Glomerular endothelial cell (primary cell): ENCODE data around the gene UNC45B. TPM values are rescaled to one million over a fixed set of nuclear protein-coding genes. Genes with fewer than 3 reads are reported as not detected.
"Not testable (repeated sequence)": the region's sequence is repeated elsewhere in the genome, so short reads cannot be mapped to it uniquely, and the experiment has no call there.

Experiments
- DNase-seq: peaks from one replicate; pipeline ENCODE4 v3.0.0-alpha.2; 2011; ENCODE audit warnings: low read depth, low spot score; ENCODE audit errors: extremely low read depth
- total RNA-seq: library from RNA; depleted of rRNA; stranded (reverse); fragments of >200 nt; gene quantifications from 2 replicates; pipeline ENCODE4 v1.2.3, GENCODE V29; 2015

Gene UNC45B
- total RNA-seq, 1 donor from 2014 or later = 0.12 TPM

DNA sequence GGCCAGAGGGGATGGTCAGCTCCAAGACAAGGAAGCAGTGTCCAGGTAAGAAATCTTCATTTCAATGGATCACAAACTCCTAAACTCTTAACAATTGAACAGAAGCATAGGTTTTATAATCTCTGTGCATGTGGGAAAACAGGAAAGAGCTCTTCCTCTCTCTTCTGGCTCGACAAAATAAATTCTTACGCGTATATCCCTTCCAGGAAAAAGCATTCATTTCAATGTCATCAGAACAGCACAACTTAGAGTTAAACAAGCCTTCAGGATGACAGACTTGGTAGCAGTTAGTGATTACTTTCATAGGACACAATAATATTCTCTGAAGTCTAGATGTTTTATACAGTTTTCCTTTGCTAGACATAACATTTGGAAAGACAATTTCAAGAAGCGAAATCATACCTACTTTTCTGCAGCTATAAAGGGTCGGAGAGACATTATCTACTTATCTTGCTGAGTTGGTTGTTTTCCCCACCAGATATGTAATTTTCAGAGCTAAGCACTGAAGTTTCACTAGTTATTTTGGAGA lies 65.9 kb downstream of the UNC45B start:
- no peak for DNase-seq

GRCh38 chr17:35214192-35214591 lies 66.6 kb downstream of the UNC45B start:
- DNase-seq = no peak

- DNase-seq = no peak
Measured at GRCh38 chr17:35214631-35215273, 67.1 kb downstream of the UNC45B start.

- no peak for DNase-seq
Measured at GRCh38 chr17:35217107-35217506, 69.5 kb downstream of the UNC45B start.

GRCh38 chr17:35218915-35219314 lies 71.3 kb downstream of the UNC45B start:
- DNase-seq = no peak

GRCh38 chr17:35222452-35222851 lies 74.8 kb downstream of the UNC45B start:
- no peak for DNase-seq

DNA sequence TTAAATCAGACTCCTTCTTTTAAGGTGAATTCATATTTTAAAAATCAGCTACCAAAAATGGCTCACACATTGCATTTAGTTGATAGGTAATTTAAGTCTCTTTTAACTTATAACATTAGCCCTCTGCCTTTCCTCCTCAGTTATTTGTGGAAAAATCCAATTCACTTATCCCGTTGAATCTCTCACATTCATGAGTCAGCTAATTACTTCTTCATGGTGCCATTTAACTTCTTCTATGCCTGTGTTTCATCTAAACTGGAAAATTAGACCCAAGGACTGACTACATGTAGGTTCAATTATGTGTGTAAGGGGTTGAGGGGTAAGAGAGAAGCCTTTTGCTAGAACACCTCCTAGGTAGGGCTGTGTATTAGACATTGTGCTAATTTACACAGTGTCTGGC lies 76.8 kb downstream of the UNC45B start:
- no peak for DNase-seq

DNA sequence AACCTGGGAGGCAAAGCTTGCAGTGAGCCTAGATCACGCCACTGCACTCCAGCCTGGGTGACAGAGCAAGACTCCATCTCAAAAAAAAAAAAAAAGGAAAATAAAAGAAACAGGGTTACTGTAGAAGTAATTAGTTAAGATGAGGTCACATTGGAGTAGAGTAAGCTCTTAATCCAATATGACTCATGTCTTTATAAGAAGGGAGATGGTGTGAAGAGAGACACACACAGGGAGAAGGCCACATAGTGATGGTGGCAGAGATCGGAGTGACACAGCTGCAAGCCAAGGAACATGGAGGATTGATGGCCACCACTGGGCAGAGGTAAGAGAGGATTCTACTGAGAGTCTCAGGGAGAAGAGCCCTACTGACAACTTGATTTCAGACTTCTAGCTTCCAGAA lies 79.9 kb downstream of the UNC45B start:
- no peak for DNase-seq

GRCh38 chr17:35229638-35230037 lies 82.0 kb downstream of the UNC45B start:
- DNase-seq = no peak

- DNase-seq = not testable (repeated sequence)
Measured at GRCh38 chr17:35234315-35234714, 86.7 kb downstream of the UNC45B start.

GRCh38 chr17:35235289-35235688 lies 87.7 kb downstream of the UNC45B start:
- DNase-seq = no peak

DNA sequence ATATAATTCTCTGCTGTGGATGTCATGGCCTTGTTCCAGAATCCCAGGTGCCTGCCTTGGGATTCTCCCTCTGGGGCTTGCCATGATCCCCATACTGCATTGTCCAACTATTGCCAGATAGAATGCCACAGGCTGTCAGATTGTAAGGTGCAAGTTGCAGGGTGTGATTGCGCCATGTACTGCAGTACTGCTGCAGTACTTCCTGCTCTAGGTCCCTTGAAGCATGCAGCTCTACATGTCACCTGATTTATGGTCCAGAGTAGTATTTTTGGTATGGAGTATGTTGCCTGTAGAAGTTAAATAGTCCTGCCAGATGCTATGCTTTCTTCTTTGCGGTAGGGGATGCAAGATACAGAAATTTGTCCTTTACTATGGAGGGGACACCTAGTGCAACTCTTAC lies 88.3 kb downstream of the UNC45B start:
- DNase-seq = no peak

DNA sequence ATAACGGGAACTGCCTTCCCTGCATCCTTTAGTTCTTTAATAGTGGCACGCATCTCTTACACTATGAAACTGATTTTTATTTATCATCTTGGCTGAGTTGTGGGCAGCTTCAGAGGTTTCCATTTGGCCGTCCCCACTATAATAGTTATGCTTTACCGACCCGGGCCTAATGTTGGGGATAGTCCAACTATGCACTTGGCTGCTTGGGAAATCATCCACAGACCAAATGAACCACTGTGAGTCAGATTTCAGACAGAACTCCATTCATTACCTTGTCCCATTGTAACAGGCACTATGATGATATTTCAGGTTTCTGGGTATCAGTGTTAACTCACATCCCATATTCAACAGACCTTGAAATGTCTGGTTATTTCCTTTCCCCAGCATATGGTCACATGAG lies 89.2 kb downstream of the UNC45B start:
- no peak for DNase-seq

- DNase-seq = no peak
Measured at GRCh38 chr17:35238821-35239220, 91.2 kb downstream of the UNC45B start.

Other genes with a start within 250 kb of the UNC45B start
- gene CCT6B, start 186.4 kb upstream of the UNC45B start, total RNA-seq = 0.44 and 1.8 TPM in 2 replicates
- gene ZNF830, start 186.3 kb upstream of the UNC45B start, total RNA-seq = 10.2 and 11.4 TPM in 2 replicates
- 17.0 and 24.6 TPM in 2 replicates for gene LIG3, start 167.3 kb upstream of the UNC45B start, total RNA-seq
- 11.5 and 16.0 TPM in 2 replicates for gene RFFL, start 84.1 kb upstream of the UNC45B start, total RNA-seq
- gene RAD51D, start 28.0 kb upstream of the UNC45B start, total RNA-seq = 9.5 and 15.9 TPM in 2 replicates
- not detected in 2 replicates for gene FNDC8, start 26.2 kb upstream of the UNC45B start, total RNA-seq
- 11.8 and 20.7 TPM in 2 replicates for gene NLE1, start 5.5 kb upstream of the UNC45B start, total RNA-seq
- gene SLC35G3, start 46.6 kb downstream of the UNC45B start, total RNA-seq = not detected in 2 replicates
- 34.3 and 35.3 TPM in 2 replicates for gene SLFN5, start 95.3 kb downstream of the UNC45B start, total RNA-seq
- gene SLFN11, start 225.8 kb downstream of the UNC45B start, total RNA-seq = 24.3 and 30.2 TPM in 2 replicates